GM12891 (cell line): ENCODE data around the gene ACOT13. TPM values are rescaled to one million over a fixed set of nuclear protein-coding genes. Genes with fewer than 3 reads are reported as not detected.
"Not testable (repeated sequence)": the region's sequence is repeated elsewhere in the genome, so short reads cannot be mapped to it uniquely, and the experiment has no call there.

Experiments
- DNase-seq: peaks from one replicate; pipeline ENCODE4 v3.0.0; 2011; ENCODE audit warnings: low spot score; ENCODE audit not compliant: insufficient read length
- FAIRE-seq: peaks from 2 replicates; lab custom pipeline; 2011; peaks lifted over from hg19 to GRCh38; lab: Jason Lieb, UNC
- PAX5 ChIP-seq: IDR thresholded peaks from 2 replicates; pipeline ENCODE4 v1.6.1; 2011; ENCODE audit warnings: low read length, moderate library complexity, mild to moderate bottlenecking; ENCODE audit not compliant: insufficient read depth, severe bottlenecking
- POLR2A ChIP-seq: IDR thresholded peaks from 2 replicates; pipeline ENCODE4 v1.6.1; 2011; ENCODE audit warnings: low read depth, low read length, control low read depth
- POLR2AphosphoS5 ChIP-seq: IDR thresholded peaks from 2 replicates; pipeline ENCODE4 v1.6.1; 2011; ENCODE audit warnings: low read depth, low read length, control low read depth
- POU2F2 ChIP-seq: IDR thresholded peaks from 2 replicates; pipeline ENCODE4 v1.6.1; 2011; ENCODE audit warnings: low read depth, mild to moderate bottlenecking, control low read depth, low read length, moderate library complexity
- SPI1 ChIP-seq: IDR thresholded peaks from 2 replicates; pipeline ENCODE4 v1.6.1; 2011; ENCODE audit warnings: low read depth, low read length, control low read depth
- TAF1 ChIP-seq: IDR thresholded peaks from 2 replicates; pipeline ENCODE4 v1.6.1; 2011; ENCODE audit warnings: low read depth, low read length, control low read depth
- polyA plus RNA-seq: library from polyadenylated mRNA; unstranded; fragments of >200 nt; gene quantifications from one replicate; pipeline ENCODE4 v1.2.1, GENCODE V29; 2012; ENCODE audit warnings: low read depth, missing spikeins, inconsistent platforms; ENCODE audit not compliant: missing spikeins

Gene ACOT13
- 23.6 TPM for polyA plus RNA-seq

DNA sequence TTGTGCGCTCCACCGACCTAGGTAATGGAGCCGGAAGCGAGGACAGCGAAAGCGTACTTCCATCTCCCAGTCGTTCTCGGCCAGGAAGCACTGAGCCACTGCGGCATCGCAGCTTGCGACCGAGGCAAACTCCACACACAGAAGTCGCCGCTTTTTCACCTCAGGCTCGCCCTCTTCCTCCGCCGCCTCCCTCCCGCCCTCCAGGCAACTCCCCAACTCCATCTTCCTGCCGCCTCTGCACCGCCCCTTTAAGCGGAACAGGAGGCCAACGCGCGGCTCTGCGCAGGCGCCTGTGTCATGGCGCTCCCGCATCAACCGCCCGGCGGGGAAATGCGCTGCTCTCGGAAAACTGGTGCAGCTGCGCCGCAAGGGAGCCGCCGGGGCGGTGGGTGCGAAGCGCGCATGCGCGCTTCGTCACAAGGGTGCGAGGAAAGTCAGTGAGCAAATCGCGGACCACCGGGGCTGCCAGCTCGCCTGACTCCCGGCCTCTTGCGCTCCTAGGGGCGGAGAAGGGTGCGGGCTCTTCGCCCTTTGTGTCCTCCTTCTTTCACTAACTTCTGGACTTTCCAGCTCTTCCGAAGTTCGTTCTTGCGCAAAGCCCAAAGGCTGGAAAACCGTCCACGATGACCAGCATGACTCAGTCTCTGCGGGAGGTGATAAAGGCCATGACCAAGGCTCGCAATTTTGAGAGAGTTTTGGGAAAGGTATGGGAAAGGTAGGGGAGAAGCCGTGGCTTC is at the start of gene ACOT13, which contains the start of gene TDP2:
Gene ACOT13, plus strand, starts transcription at position 437 of the 737 bp plus-strand sequence. Its CDS starts 187 bp downstream, at position 624.
Gene TDP2, minus strand, starts transcription at position 259 of the 737 bp plus-strand sequence. Its CDS starts 37 bp downstream, at position 222.
- TF ChIP-seq POLR2A, result peak; percentile 92
- TF ChIP-seq TAF1, result 0 out of 2 replicates have a peak, but pooled peaks have one; percentile 20
- TF ChIP-seq SPI1, result peak; percentile 44
- peak; percentile 50 for TF ChIP-seq PAX5
- TF ChIP-seq POLR2AphosphoS5, result peak; percentile 85
- TF ChIP-seq POU2F2, result 0 out of 2 replicates have a peak, but pooled peaks have one; percentile 48
- DNase-seq (peak; percentile 76), FAIRE-seq (peak; percentile 97)

DNA sequence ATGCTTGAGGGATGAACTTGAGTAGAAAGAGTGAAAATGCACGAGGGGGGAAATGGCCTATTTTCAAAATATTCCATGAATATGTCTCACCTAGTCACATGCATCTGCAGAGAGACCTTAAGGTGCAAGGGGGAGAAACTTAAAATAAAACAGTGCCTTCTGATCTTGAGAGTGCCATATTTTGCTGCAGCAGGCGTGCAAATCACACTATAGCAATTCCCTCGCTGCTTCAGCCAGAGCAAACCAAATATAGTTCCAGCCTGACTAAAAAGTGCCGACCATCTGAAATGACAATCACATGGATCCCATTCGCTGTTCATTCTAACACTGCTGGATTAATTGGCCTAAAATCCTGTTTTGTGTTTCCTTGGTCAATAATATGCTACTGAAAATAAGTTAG is 47.2 kb upstream of the ACOT13 start:
- no peak for DNase-seq
- TF ChIP-seq TAF1 (no peak), SPI1 (no peak), PAX5 (no peak), POU2F2 (no peak), POLR2AphosphoS5 (no peak), POLR2A (no peak)
- no peak for FAIRE-seq

DNA sequence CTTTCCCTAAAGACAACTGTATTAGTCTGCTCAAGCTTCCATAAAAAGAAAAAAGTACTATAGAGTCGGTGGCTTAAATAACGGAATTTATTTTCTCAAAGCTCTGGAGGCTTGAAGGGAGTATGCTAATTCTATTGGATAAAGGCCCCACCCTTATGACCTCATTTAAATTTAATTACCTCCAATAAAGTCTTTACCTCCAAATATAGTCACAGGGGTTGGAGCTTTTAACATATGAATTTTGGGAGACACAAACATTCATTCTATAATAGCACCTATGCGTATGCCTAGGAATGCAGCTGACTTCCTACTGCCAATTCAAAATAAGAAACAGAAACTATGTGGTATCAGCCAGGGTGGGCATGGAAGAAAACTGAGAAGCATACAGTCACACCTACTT is 46.2 kb upstream of the ACOT13 start:
- TF ChIP-seq TAF1 (no peak), SPI1 (no peak), POU2F2 (no peak), POLR2AphosphoS5 (no peak), POLR2A (no peak), PAX5 (no peak)
- DNase-seq, result no peak
- FAIRE-seq, result no peak

DNA sequence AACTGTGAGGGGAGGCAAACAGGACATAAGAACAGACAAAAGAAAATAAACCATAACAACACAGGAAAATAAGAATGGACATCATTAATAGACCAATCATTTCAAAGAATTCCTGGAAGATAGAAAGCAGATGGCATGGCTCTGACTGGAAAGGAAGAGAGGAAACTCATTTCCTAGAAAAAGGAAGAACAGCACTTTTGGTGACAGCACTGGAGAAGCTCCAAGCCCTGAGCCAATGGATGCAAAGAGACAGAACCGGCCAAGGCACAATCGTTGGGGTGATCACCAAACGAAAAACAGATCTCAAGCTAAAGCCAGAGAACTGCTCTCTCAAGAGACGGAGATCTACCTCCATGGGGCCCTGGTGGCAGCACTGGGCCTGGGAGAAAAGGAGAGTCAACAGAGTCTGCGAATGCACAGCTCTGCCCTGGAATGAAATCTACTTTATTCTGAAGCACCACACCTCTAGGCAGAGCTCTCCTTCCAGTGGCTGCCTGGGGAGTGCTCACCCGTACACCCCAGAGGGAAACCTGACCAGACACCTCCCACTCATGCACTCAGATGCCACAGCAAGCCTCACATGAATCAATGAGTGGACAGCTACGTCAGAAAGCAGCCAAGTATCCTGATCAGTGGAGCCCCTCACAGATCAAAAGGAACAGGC is 45.1 kb upstream of the ACOT13 start:
- no peak for DNase-seq
- FAIRE-seq, result no peak
- TF ChIP-seq POLR2AphosphoS5, result no peak
- no peak for TF ChIP-seq TAF1
- TF ChIP-seq SPI1, result no peak
- no peak for TF ChIP-seq PAX5
- no peak for TF ChIP-seq POU2F2
- TF ChIP-seq POLR2A, result no peak

DNA sequence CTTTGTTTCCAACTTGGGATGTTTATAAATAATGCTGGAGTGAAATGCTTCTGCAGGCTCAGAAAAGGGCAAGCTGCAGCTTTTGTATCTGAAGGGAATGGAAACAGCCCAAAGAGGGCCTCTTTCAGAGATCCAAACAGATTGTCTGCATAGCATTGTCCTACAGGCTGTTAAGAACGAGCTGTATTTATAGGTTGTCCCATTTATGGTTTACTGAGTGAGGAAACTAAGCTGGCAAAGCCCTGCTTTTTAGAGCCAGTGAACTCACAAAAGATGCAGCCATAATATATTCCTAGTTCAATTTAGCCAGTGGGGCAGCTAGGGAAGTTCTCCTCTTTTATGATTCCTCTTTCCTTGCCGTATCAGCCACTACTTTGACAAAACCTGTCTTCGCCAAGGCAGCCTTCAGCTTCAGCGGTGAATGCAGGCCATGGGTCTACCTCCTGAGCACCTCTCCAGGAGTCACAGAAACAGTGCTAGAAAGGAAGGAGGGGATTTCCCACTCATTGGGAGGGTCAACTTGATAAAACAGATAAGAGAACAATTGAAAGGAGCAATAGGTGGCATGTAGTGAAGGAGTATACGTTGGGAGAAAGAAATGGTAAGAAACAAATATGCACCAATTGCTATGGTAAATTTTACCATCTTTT is 35.9 kb upstream of the ACOT13 start:
- TF ChIP-seq POLR2A (no peak), PAX5 (no peak), POLR2AphosphoS5 (no peak), TAF1 (no peak), SPI1 (no peak), POU2F2 (no peak)
- FAIRE-seq (no peak), DNase-seq (no peak)

DNA sequence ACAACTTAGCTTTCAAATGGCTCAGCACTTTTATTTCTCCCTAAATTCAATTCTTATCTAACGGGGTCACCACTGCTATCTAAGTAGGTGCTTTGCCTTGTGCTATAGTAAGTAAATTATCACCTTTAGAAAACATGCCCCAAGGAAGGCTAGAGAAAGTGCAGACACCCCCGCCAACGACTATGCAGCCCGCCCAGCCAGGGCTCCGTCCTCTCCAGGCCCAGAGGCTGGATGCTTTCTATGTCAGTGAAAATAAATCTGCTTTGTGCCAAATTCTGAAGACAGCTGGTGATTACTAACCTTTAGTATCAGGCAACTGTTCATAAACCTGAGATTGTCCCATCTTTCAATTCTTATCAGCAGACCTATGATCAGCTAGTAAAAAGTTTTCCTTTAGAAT is 35.2 kb upstream of the ACOT13 start:
- FAIRE-seq, result no peak
- TF ChIP-seq POLR2AphosphoS5 (no peak), TAF1 (no peak), POU2F2 (no peak), PAX5 (no peak), SPI1 (no peak), POLR2A (no peak)

DNA sequence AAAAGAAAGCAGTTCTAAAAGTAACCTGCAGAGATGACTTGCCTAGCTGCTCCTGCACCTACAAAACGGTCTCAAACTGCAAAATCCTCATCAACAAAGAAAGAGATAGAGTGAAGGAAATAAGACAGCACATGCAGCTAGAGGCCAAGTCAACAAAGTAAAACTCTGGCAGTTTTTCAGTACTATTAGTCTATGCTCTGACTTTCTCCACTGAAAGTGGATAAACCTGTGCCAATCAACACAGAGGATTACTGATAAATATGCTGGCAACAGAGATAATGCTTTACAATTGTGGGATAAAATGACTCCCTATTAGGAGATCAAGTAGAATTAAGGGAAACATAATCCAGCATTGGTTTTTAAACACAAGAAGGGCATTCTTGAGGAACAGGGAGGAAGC is 34.3 kb upstream of the ACOT13 start:
- DNase-seq, result no peak
- no peak for FAIRE-seq
- TF ChIP-seq PAX5 (no peak), POLR2A (no peak), POLR2AphosphoS5 (no peak), TAF1 (no peak), SPI1 (no peak), POU2F2 (no peak)

More for the DNA sequence above, 35.2 kb upstream of the ACOT13 start:
- DNase-seq, result no peak

DNA sequence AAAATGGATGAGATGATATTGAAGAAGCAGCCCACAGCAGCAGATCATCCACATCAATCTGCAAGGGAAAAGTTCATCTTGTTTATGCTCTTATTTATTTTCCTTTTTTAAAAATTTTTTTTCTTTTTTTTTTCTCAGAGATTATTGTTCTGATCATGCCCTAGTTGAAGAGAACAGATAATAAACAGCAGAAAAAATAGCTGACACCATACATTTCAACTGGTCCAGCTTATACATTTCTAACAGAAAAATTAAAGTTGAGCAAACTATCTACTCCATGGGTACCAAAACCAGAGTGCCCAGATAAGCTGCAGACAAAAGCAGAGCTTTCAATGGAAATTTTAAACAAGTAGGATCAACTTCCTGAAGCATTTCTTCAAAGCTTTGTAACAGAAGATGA is 30.2 kb upstream of the ACOT13 start:
- DNase-seq, result no peak
- no peak for FAIRE-seq
- TF ChIP-seq POLR2A, result no peak
- TF ChIP-seq POU2F2, result no peak
- no peak for TF ChIP-seq PAX5
- TF ChIP-seq POLR2AphosphoS5, result no peak
- TF ChIP-seq SPI1, result no peak
- TF ChIP-seq TAF1, result no peak

DNA sequence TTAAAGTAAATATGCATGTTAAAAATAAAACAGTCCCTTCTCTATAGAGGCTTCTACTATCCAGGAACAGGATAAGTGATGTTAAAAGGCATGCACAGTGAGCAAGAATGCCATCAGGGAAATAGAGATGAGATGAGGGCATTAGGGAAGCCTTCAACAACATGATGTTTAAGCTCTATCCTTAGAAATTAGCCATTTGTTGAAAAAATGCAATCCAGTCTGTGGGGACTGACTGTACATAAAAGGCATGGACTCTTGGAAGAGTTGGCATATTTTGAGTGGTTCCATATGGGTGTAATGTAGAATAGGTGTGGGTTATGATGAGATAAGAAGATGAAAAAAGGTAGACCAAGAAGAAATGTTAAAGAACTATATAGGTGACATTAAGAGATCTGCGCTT is 26.7 kb upstream of the ACOT13 start:
- TF ChIP-seq TAF1, result no peak
- TF ChIP-seq POLR2A, result no peak
- no peak for TF ChIP-seq POU2F2
- no peak for TF ChIP-seq SPI1
- no peak for TF ChIP-seq POLR2AphosphoS5
- no peak for FAIRE-seq
- DNase-seq, result no peak

DNA sequence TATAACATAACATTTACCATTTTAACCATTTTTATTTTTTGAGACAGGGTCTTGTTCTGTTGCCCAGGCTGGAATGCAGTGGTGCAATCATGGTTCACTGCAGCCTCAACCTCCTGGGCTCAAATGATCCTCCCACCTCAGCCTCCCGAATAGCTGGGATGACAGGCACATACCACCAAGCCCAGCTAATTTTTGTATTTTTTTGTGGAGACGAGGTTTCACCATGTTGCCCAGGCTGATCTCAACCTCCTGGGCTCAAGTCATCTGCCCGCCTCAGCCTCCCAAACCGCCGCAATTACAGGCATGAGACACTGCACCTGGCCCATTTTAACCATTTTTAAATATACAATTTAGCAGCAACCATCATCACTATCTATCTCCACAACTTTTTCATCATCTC is 26.2 kb upstream of the ACOT13 start:
- DNase-seq, FAIRE-seq: not testable (repeated sequence)
